K562 (cell line): ENCODE measurements around the gene C9orf50. TPM values are rescaled to one million over a fixed set of nuclear protein-coding genes. Genes with fewer than 3 reads are reported as not detected.
A peak's percentile ranks its signal among the peaks of the same experiment; 100 is the strongest.

Experiments
- ATAC-seq: fragments of 200-7000 bp; cut with Tn5 transposase; 3 replicates; pipeline ENCODE4 v1.9.1; 2020; ENCODE audit warnings: moderate library complexity
- BruUV-seq: library from RNA; stranded (reverse); fragments of 400-500 nt; replicated peaks from 2 replicates; lab custom pipeline; 2021; lab: Mats Ljungman, UMichigan
- CTCF ChIA-PET: fragments of 300-600 bp; formaldehyde crosslinking; extraction: SDS; loops from one replicate; lab custom pipeline; 2021; ENCODE audit warnings: low intra/inter-chr PET ratio; lab: Yijun Ruan, JAX
- POLR2A ChIA-PET: fragments of 300-600, 350-650 bp; sonication (Branson Sonifier 250); formaldehyde crosslinking; extraction: SDS; loops from one replicate; lab custom pipeline; 2021; ENCODE audit warnings: antibody characterized with exemption, inconsistent platforms; lab: Yijun Ruan, JAX
- DNase-seq, 4 experiments: peaks; one replicate each; pipeline versions ENCODE4 v3.0.0 to v3.0.0-alpha.2; 2011 to 2018; ENCODE audit warnings: low spot score in 3 of 4, mixed read lengths in 3 of 4; ENCODE audit errors: extremely low read depth in 1 of 4
- FAIRE-seq: peaks from 2 replicates; lab custom pipeline; 2011; peaks lifted over from hg19 to GRCh38; lab: Jason Lieb, UNC
- H2AFZ ChIP-seq: 2 replicates; pipeline ENCODE4 v1.6.0; 2011; ENCODE audit warnings: low read depth, low read length, control low read depth, inconsistent platforms
- H3K27ac ChIP-seq: fragments of 200-600 bp; 3 replicates; pipeline ENCODE4 v1.8.0; 2011; ENCODE audit warnings: low read depth, mild to moderate bottlenecking, control low read depth, inconsistent platforms, low read length, moderate library complexity, mixed read lengths; ENCODE audit errors: extremely low read depth
- H3K27me3 ChIP-seq, 2 experiments: fragments of 300-600 bp in 1 of 2; 2 replicates in 1 of 2; 3 replicates in 1 of 2; pipeline versions ENCODE4 v1.6.0 to v1.8.0; 2011; ENCODE audit warnings: inconsistent platforms in 2 of 2, low read length in 2 of 2, mild to moderate bottlenecking in 1 of 2, mixed read lengths in 1 of 2, moderate library complexity in 1 of 2; ENCODE audit not compliant: control insufficient read depth in 2 of 2, insufficient read depth in 2 of 2
- H3K36me3 ChIP-seq: fragments of 300-600 bp; 3 replicates; pipeline ENCODE4 v1.8.0; 2011; ENCODE audit warnings: mild to moderate bottlenecking, low read length, inconsistent platforms; ENCODE audit not compliant: control insufficient read depth, insufficient read depth
- H3K4me1 ChIP-seq, 2 experiments: fragments of 200-600 bp in 1 of 2; replicated peaks in 1 of 2; 2 replicates in 1 of 2; 3 replicates in 1 of 2; pipeline versions ENCODE4 v1.5.1 to v1.8.0; 2011; ENCODE audit warnings: inconsistent platforms in 2 of 2, low read length in 2 of 2, mild to moderate bottlenecking in 1 of 2, mixed read lengths in 1 of 2, moderate library complexity in 1 of 2; ENCODE audit not compliant: control insufficient read depth in 2 of 2, insufficient read depth in 2 of 2
- H3K4me2 ChIP-seq: 2 replicates; pipeline ENCODE4 v1.6.1; 2011; ENCODE audit warnings: low read length, control low read depth, inconsistent platforms, mixed read lengths; ENCODE audit not compliant: insufficient read depth
- H3K4me3 ChIP-seq: fragments of 200-600 bp; sonication (generic), shearing (Covaris generic); 2 replicates; pipeline ENCODE4 v1.5.1; 2016; ENCODE audit warnings: control low read depth, inconsistent platforms
- H3K79me2 ChIP-seq: fragments of 200-600 bp; 3 replicates; pipeline ENCODE4 v1.8.0; 2011; ENCODE audit warnings: low read length, inconsistent platforms; ENCODE audit not compliant: control insufficient read depth, insufficient read depth
- H3K9ac ChIP-seq, 2 experiments: 2 replicates each; pipeline versions ENCODE4 v1.6.0 to v1.6.1; 2011; ENCODE audit warnings: low read depth in 2 of 2, low read length in 2 of 2, control low read depth in 1 of 2, inconsistent platforms in 1 of 2, mild to moderate bottlenecking in 1 of 2, mixed read lengths in 1 of 2; ENCODE audit not compliant: insufficient read depth in 1 of 2
- H3K9me1 ChIP-seq: one replicate; pipeline ENCODE4 v1.6.0; 2011; ENCODE audit warnings: inconsistent platforms, mild to moderate bottlenecking, low read length, moderate library complexity; ENCODE audit not compliant: control insufficient read depth, insufficient read depth
- H3K9me3 ChIP-seq: replicated peaks from 2 replicates; pipeline ENCODE4 v1.5.1; 2011; ENCODE audit warnings: low read depth, low read length, inconsistent platforms; ENCODE audit not compliant: control insufficient read depth, insufficient read depth
- H4K20me1 ChIP-seq: replicated peaks from 2 replicates; pipeline ENCODE4 v1.6.1; 2011; ENCODE audit warnings: low read length, inconsistent platforms, mixed read lengths; ENCODE audit not compliant: control insufficient read depth, insufficient read depth
- CTCFL ChIP-seq: IDR thresholded peaks from 2 replicates; pipeline ENCODE4 v1.6.1; 2011; ENCODE audit warnings: borderline replicate concordance, low read depth, mild to moderate bottlenecking, moderate library complexity, low read length; ENCODE audit not compliant: insufficient read depth, poor library complexity, severe bottlenecking
- CUX1 ChIP-seq: fragments of 200-800 bp; sonication (Bioruptor generic); IDR thresholded peaks from 2 replicates; pipeline ENCODE4 v1.6.1; 2016; ENCODE audit warnings: missing genetic modification characterization, missing compliant biosample characterization
- EGR1 ChIP-seq: fragments of 450-650 bp; conservative IDR thresholded peaks from 2 replicates; pipeline ENCODE4 v1.6.1; 2017; ENCODE audit warnings: mild to moderate bottlenecking
- IRF1 ChIP-seq: sonication (generic); formaldehyde crosslinking; IDR thresholded peaks from 2 replicates; pipeline ENCODE4 v1.8.0; 2022; ENCODE audit warnings: missing genetic modification reagents, mild to moderate bottlenecking, borderline replicate concordance
- KDM2B ChIP-seq: fragments of 250-450 bp; sonication (Bioruptor Pico); IDR thresholded peaks from 2 replicates; pipeline ENCODE4 v1.8.0; 2021; ENCODE audit warnings: mild to moderate bottlenecking, moderate library complexity
- NCOA1 ChIP-seq: fragments of 450-650 bp; IDR thresholded peaks from 2 replicates; pipeline ENCODE4 v1.6.1; 2016; ENCODE audit warnings: low read depth
- PHF21A ChIP-seq: fragments of 450-650 bp; IDR thresholded peaks from 2 replicates; pipeline ENCODE4 v1.6.1; 2017; ENCODE audit warnings: low read depth, borderline replicate concordance
- POLR2G ChIP-seq: fragments of 200-400 bp; formaldehyde crosslinking; IDR thresholded peaks from 2 replicates; pipeline ENCODE4 v1.6.1; 2017; ENCODE audit warnings: low read depth, mild to moderate bottlenecking, antibody characterized with exemption, low read length, moderate library complexity
- SMARCC2 ChIP-seq: fragments of 450-650 bp; IDR thresholded peaks from 2 replicates; pipeline ENCODE4 v1.6.1; 2017; ENCODE audit warnings: antibody characterized with exemption, moderate library complexity, mild to moderate bottlenecking, low read depth
- ZBTB7A ChIP-seq: IDR thresholded peaks from 2 replicates; pipeline ENCODE4 v1.6.1; 2011; ENCODE audit warnings: low read depth, mild to moderate bottlenecking, low read length, moderate library complexity, borderline replicate concordance; ENCODE audit not compliant: control insufficient read depth
- WGBS: fragments of 100-300 bp; shearing (Covaris generic); methylation state at CpG from one replicate; pipeline ENCODE4 v1.1.6; 2016; ENCODE audit warnings: low coverage, mixed read lengths; ENCODE audit not compliant: insufficient coverage; ENCODE audit errors: missing lambda C conversion rate; 5-methylcytosine and 5-hydroxymethylcytosine counted together
- in situ Hi-C: fragments of 300-500 bp; cut with MboI; formaldehyde crosslinking; loops from 4 replicates; pipeline ENCODE4 v1.15.0; 2018; ENCODE audit warnings: inconsistent platforms, mixed read lengths
- intact Hi-C: fragments of 100-400 bp; cut with micrococcal nuclease; formaldehyde crosslinking; loops from 2 replicates; pipeline ENCODE4 v1.14.2; 2022
- polyA plus RNA-seq, 8 experiments: library from polyadenylated mRNA; depleted of rRNA in 4 of 8; stranded (reverse) in 5 of 8; unstranded in 3 of 8; fragments of >200 nt; fragmentation: Nextera tagmentation in 2 of 8; fragmentation: Illumina TruSeq in 1 of 8; extraction: Ambion mirVana in 2 of 8; extraction: Trizol in 1 of 8; gene quantifications; 2 replicates each; pipeline versions ENCODE4 v1.2.1 to v1.2.3, GENCODE V29; 2011 to 2014; ENCODE audit warnings: inconsistent platforms in 1 of 8, missing spikeins in 1 of 8
- total RNA-seq, 7 experiments: library from RNA; depleted of rRNA in 6 of 7; stranded (reverse); fragments of >200 nt in 6 of 7; fragmentation: Illumina TruSeq in 2 of 7; extraction: Trizol in 2 of 7; gene quantifications; 2 replicates each; pipeline versions ENCODE4 v1.2.1 to v1.2.3, GENCODE V29; 2011 to 2021; ENCODE audit warnings: low replicate concordance in 1 of 7

C9orf50 gene
- total and polyA plus RNA-seq, 9 of the 15 experiments (the other 6 are each of a cell fraction or from before 2014, with no cell fraction given): not detected

- H3K4me2 ChIP-seq: peak overlapping the region; percentile 65
- no peaks in the 10 kb centered on the region for H3K36me3 ChIP-seq
- POLR2A ChIA-PET: interaction anchor here (0.6 to 2.8 kb wide), 3 partner anchors 15 to 1383 kb away, joined by 3 to 13 read pairs (median 4); no protein-coding TSS in a partner anchor
- intact Hi-C loops: loop anchor here (2.0 kb wide), 1 partner anchor 80 kb away; no protein-coding TSS in a partner anchor
- WGBS: 5% methylated on average over 20 of the region's 92 CpGs
- peak overlapping the region; percentile 42 for H3K4me3 ChIP-seq
- peak overlapping the region; percentile 91 for H2AFZ ChIP-seq
- FAIRE-seq (no peak), DNase-seq (peak; percentile 49 to 84 (median 67)), ATAC-seq (peak; percentile 41)
- H3K9me1 ChIP-seq: no peaks in the 10 kb centered on the region
- peak overlapping the region in 1 of 2 experiments; percentile 90; a peak in 2 of 4 replicates for H3K9ac ChIP-seq
- H3K4me1 ChIP-seq: peaks cover 27 to 43% of the 10 kb centered on the region in 2 experiments
- CTCF ChIA-PET: interaction anchor here (1.1 kb wide), 1 partner anchor 42 kb away, joined by 3 read pairs; no protein-coding TSS in a partner anchor
- peak overlapping the region; percentile 25; the same call in 1 of the 3 replicates for H3K27ac ChIP-seq
- no TSS peak for BruUV-seq
- in situ Hi-C loops: no loop called here
- no peaks in the 10 kb centered on the region for H4K20me1 ChIP-seq
- H3K27me3 ChIP-seq: no peaks in the 10 kb centered on the region
- peaks cover 1% of the 10 kb centered on the region; the same call in 1 of the 2 replicates for H3K9me3 ChIP-seq
- H3K79me2 ChIP-seq: no peaks in the 10 kb centered on the region
- TF ChIP-seq KDM2B (no peak; the same call in 1 of the 2 replicates), POLR2G (peak; percentile 40; the same call in 1 of the 2 replicates), PHF21A (no peak), SMARCC2 (no peak), IRF1 (CRISPR knock-in tag) (no peak), ZBTB7A (peak; percentile 48; the same call in 1 of the 2 replicates), CTCFL (no peak), NCOA1 (no peak), EGR1 (0 out of 2 replicates have a peak, but pooled peaks have one; percentile 16), CUX1 (peak; percentile 83; the same call in 1 of the 2 replicates)
Observed at GRCh38 chr9:129568560-129569501, 52.1 kb downstream of the C9orf50 start.
